HEK293 (cell line): ENCODE data around the gene WARS2.
A peak's percentile ranks its signal among the peaks of the same experiment; 100 is the strongest.

Experiments
- CTCF ChIA-PET: fragments of 350-600 bp; formaldehyde crosslinking; extraction: SDS; loops from one replicate; lab custom pipeline; 2021; ENCODE audit warnings: antibody characterized with exemption; lab: Yijun Ruan, JAX
- POLR2A ChIA-PET: fragments of 300-600 bp; formaldehyde crosslinking; extraction: SDS; loops from one replicate; lab custom pipeline; 2020; ENCODE audit warnings: antibody characterized with exemption, inconsistent platforms; lab: Yijun Ruan, JAX
- H3K27ac ChIP-seq: fragments of 200-500 bp; sonication (Bioruptor generic); 2 replicates; pipeline ENCODE4 v1.5.1; 2014; ENCODE audit warnings: low read depth, low read length, control low read depth, inconsistent platforms; ENCODE audit errors: extremely low read depth
- H3K36me3 ChIP-seq, 2 experiments: fragments of 200-500 bp in 1 of 2; sonication (Bioruptor generic) in 1 of 2; 1 replicate in 1 of 2; 2 replicates in 1 of 2; pipeline ENCODE4 v1.5.1; 2014 to 2017; ENCODE audit warnings: inconsistent platforms in 2 of 2, low read length in 2 of 2; ENCODE audit not compliant: control insufficient read depth in 2 of 2, insufficient read depth in 1 of 2
- H3K4me1 ChIP-seq: fragments of 200-500 bp; sonication (Bioruptor generic); 2 replicates; pipeline ENCODE4 v1.5.1; 2014; ENCODE audit warnings: mild to moderate bottlenecking, low read length, inconsistent platforms; ENCODE audit not compliant: control insufficient read depth, insufficient read depth
- H3K4me3 ChIP-seq: 2 replicates; pipeline ENCODE4 v1.5.1; 2011; ENCODE audit warnings: low read depth, mild to moderate bottlenecking, control low read depth, low read length, moderate library complexity
- H3K9me3 ChIP-seq: fragments of 200-500 bp; sonication (Bioruptor generic); 2 replicates; pipeline ENCODE4 v1.5.1; 2014; ENCODE audit warnings: low read depth, low read length, inconsistent platforms; ENCODE audit not compliant: control insufficient read depth, insufficient read depth
- KLF1 ChIP-seq: fragments of 450-650 bp; formaldehyde crosslinking; IDR thresholded peaks from 2 replicates; pipeline ENCODE4 v1.5.1; 2016; ENCODE audit warnings: missing biosample characterization, missing genetic modification characterization
- SETDB1 ChIP-seq: IDR thresholded peaks from one replicate; pipeline ENCODE4 v1.6.1; 2017; ENCODE audit warnings: mild to moderate bottlenecking, low read length, moderate library complexity, mixed read lengths; ENCODE audit not compliant: insufficient read length
- ZBTB8A ChIP-seq: fragments of 450-650 bp; formaldehyde crosslinking; IDR thresholded peaks from 2 replicates; pipeline ENCODE4 v1.5.1; 2016; ENCODE audit warnings: missing biosample characterization, missing genetic modification characterization
- ZNF112 ChIP-seq: fragments of 450-650 bp; formaldehyde crosslinking; IDR thresholded peaks from 2 replicates; pipeline ENCODE4 v1.5.0; 2017; ENCODE audit warnings: missing biosample characterization, missing genetic modification characterization
- ZNF16 ChIP-seq: fragments of 450-650 bp; formaldehyde crosslinking; IDR thresholded peaks from 2 replicates; pipeline ENCODE4 v1.5.1; 2016; ENCODE audit warnings: low read depth, missing biosample characterization, missing genetic modification characterization
- ZNF174 ChIP-seq: fragments of 450-650 bp; formaldehyde crosslinking; IDR thresholded peaks from 2 replicates; pipeline ENCODE4 v1.5.0; 2017; ENCODE audit warnings: missing biosample characterization, mild to moderate bottlenecking, missing genetic modification characterization
- ZNF311 ChIP-seq: fragments of 450-650 bp; formaldehyde crosslinking; IDR thresholded peaks from 2 replicates; pipeline ENCODE4 v1.5.1; 2017; ENCODE audit warnings: missing biosample characterization, missing genetic modification characterization, borderline replicate concordance
- ZNF366 ChIP-seq: fragments of 450-650 bp; formaldehyde crosslinking; conservative IDR thresholded peaks from 2 replicates; pipeline ENCODE4 v1.5.1; 2016; ENCODE audit warnings: missing biosample characterization, missing genetic modification characterization
- ZNF394 ChIP-seq: fragments of 450-650 bp; formaldehyde crosslinking; IDR thresholded peaks from 2 replicates; pipeline ENCODE4 v1.5.1; 2016; ENCODE audit warnings: missing biosample characterization, missing genetic modification characterization, mild to moderate bottlenecking, moderate library complexity, borderline replicate concordance
- ZNF561 ChIP-seq: fragments of 450-650 bp; IDR thresholded peaks from 2 replicates; pipeline ENCODE4 v1.5.1; 2018; ENCODE audit warnings: missing biosample characterization, missing genetic modification characterization, borderline replicate concordance
- ZNF585B ChIP-seq: fragments of 450-650 bp; formaldehyde crosslinking; IDR thresholded peaks from 2 replicates; pipeline ENCODE4 v1.5.1; 2016; ENCODE audit warnings: missing biosample characterization, missing genetic modification characterization
- ZNF596 ChIP-seq: fragments of 450-650 bp; IDR thresholded peaks from 2 replicates; pipeline ENCODE4 v1.5.0; 2018; ENCODE audit warnings: missing biosample characterization, mild to moderate bottlenecking, missing genetic modification characterization, moderate library complexity
- ZNF610 ChIP-seq: fragments of 450-650 bp; formaldehyde crosslinking; IDR thresholded peaks from 2 replicates; pipeline ENCODE4 v1.5.1; 2016; ENCODE audit warnings: missing biosample characterization, missing genetic modification characterization, borderline replicate concordance
- ZNF629 ChIP-seq: fragments of 450-650 bp; formaldehyde crosslinking; IDR thresholded peaks from 2 replicates; pipeline ENCODE4 v1.5.1; 2017; ENCODE audit warnings: missing biosample characterization, missing genetic modification characterization
- ZNF658 ChIP-seq: fragments of 450-650 bp; formaldehyde crosslinking; IDR thresholded peaks from 2 replicates; pipeline ENCODE4; 2016; ENCODE audit warnings: missing biosample characterization, missing genetic modification characterization
- ZXDB ChIP-seq: fragments of 450-650 bp; formaldehyde crosslinking; IDR thresholded peaks from 2 replicates; pipeline ENCODE4 v1.5.1; 2016; ENCODE audit warnings: missing biosample characterization, missing genetic modification characterization
- TF ChIP-seq, protein P1 (sequence below): fragments of 450-650 bp; formaldehyde crosslinking; IDR thresholded peaks from 2 replicates; pipeline ENCODE4 v1.5.1; 2016; ENCODE audit warnings: missing biosample characterization, missing genetic modification characterization, low read depth
- TF ChIP-seq, protein P2 (sequence below): fragments of 450-650 bp; formaldehyde crosslinking; conservative IDR thresholded peaks from 2 replicates; pipeline ENCODE4 v1.5.1; 2016; ENCODE audit warnings: low read depth, missing biosample characterization, missing genetic modification characterization
- TF ChIP-seq, protein P3 (sequence below): fragments of 450-650 bp; IDR thresholded peaks from 2 replicates; pipeline ENCODE4 v1.5.1; 2018; ENCODE audit warnings: missing biosample characterization, mild to moderate bottlenecking, missing genetic modification characterization

WARS2 gene

DNA sequence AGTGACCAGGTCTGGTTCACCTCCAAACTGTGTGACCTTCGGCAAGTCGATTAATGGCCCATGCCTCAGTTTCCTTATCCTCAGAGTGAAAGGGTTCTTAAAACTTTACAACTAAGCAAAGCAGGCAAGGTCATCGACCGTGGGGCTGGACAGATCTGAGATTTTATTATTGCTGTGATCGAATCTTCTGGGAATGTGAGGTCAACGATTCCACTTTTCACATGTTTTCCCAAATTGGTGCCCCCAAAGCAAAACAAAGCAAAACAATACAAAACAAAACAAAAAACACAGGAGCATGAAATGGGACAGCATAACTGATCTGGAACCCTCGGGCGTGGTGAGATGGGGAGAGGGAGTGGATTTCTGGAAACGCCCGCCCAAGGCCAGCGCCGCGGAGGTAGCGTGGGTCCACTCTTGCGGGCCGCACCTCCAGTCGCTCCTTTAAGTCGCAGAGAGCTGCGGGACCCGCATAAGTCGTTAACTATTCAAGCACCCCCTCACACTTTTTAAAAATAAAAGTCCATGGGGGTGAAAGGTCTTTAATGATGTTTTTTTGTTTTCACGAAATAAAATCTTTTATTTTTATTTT is 148.1 kb downstream of the WARS2 start:
- POLR2A ChIA-PET, result no interaction called here
- no peak for TF ChIP-seq ZNF658 (tag by site-specific recombination)
- TF ChIP-seq SETDB1, result no peak
- no peak for TF ChIP-seq ZNF585B (tag by site-specific recombination)
- TF ChIP-seq ZNF629 (tag by site-specific recombination), result no peak
- no peak for TF ChIP-seq ZNF366 (tag by site-specific recombination)
- no peak for TF ChIP-seq ZXDB (tag by site-specific recombination)
- no peak for TF ChIP-seq ZBTB8A (tag by site-specific recombination)
- no peak for TF ChIP-seq ZNF394 (tag by site-specific recombination)
- no peak for TF ChIP-seq ZNF174 (tag by site-specific recombination)
- no peak overlapping the region for H3K4me3 ChIP-seq
- no peak overlapping the region for H3K27ac ChIP-seq
- CTCF ChIA-PET, result no interaction called here
- no peaks in the 10 kb centered on the region for H3K9me3 ChIP-seq
- H3K36me3 ChIP-seq, result no peaks in the 10 kb centered on the region
- H3K4me1 ChIP-seq, result no peaks in the 10 kb centered on the region

DNA sequence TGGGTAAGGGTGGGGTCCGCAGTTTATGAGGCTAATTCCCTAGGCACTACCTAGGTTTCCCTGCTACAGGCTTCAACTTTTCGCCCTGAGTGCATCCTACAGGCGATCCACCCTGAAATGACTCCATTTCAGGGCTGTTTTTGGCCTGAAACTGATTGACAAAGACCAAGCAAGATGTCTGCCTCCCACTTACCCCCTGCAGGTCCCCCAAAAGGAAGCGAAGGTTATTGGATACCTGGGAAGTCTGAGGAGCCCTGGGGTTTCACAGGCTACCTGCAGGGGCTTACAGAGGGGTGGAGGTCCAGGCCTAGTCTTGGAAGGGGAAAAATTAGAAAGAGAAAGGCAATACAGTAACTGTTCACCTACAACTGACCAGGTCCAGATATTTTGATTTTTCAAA is 149.0 kb downstream of the WARS2 start:
- POLR2A ChIA-PET, result no interaction called here
- H3K4me1 ChIP-seq, result no peaks in the 10 kb centered on the region
- no peaks in the 10 kb centered on the region for H3K9me3 ChIP-seq
- CTCF ChIA-PET, result no interaction called here
- H3K4me3 ChIP-seq, result no peak overlapping the region
- 0 out of 2 replicates have a peak, but pooled peaks have one; percentile 64 for TF ChIP-seq KLF1
- TF ChIP-seq ZNF311 (tag by site-specific recombination), result no peak
- TF ChIP-seq, all 188 proteins: peak for 1
- H3K27ac ChIP-seq, result no peak overlapping the region
- H3K36me3 ChIP-seq, result no peaks in the 10 kb centered on the region

DNA sequence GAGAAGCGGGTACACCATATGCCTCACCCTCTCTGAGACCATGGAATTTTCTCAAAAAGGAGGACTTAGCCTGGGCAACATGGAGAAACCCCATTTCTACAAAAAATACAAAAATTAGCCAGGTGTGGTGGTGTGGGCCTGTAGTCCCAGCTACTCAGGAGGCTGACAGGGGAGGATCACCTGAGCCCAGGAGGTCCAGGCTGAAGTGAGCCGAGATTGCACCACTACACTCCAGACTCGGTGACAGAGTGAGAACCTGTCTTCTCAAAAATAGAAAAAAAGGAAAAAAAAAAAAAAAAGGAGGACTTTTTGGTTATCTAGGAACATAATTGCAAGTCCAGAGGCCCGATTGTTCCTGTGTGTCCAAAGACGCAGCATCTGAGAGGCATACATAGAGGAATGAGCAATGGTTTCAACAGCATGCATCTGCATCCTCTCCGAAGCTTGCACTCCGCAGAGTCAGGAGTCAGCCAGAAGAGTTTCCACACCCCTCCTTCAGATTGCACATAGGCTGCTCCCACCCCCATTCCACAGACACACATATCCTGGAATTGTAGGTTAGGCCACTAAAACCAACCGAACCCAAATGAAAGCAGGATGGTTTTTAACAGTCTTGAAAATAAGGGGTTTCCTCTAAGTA is 149.8 kb downstream of the WARS2 start:
- H3K9me3 ChIP-seq, result no peaks in the 10 kb centered on the region
- H3K4me1 ChIP-seq, result no peaks in the 10 kb centered on the region
- CTCF ChIA-PET, result interaction anchor here (0.6 kb wide), 1 partner anchor 352 kb away, joined by 5 read pairs; no protein-coding TSS in a partner anchor
- TF ChIP-seq ZNF596 (tag by site-specific recombination) (no peak), ZNF112 (tag by site-specific recombination) (no peak), ZNF16 (tag by site-specific recombination) (no peak), ZNF561 (tag by site-specific recombination) (no peak), ZNF610 (tag by site-specific recombination) (no peak)
- TF ChIP-seq, protein P1, sequence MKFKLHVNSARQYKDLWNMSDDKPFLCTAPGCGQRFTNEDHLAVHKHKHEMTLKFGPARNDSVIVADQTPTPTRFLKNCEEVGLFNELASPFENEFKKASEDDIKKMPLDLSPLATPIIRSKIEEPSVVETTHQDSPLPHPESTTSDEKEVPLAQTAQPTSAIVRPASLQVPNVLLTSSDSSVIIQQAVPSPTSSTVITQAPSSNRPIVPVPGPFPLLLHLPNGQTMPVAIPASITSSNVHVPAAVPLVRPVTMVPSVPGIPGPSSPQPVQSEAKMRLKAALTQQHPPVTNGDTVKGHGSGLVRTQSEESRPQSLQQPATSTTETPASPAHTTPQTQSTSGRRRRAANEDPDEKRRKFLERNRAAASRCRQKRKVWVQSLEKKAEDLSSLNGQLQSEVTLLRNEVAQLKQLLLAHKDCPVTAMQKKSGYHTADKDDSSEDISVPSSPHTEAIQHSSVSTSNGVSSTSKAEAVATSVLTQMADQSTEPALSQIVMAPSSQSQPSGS (tag by site-specific recombination), result no peak
- TF ChIP-seq, protein P2, sequence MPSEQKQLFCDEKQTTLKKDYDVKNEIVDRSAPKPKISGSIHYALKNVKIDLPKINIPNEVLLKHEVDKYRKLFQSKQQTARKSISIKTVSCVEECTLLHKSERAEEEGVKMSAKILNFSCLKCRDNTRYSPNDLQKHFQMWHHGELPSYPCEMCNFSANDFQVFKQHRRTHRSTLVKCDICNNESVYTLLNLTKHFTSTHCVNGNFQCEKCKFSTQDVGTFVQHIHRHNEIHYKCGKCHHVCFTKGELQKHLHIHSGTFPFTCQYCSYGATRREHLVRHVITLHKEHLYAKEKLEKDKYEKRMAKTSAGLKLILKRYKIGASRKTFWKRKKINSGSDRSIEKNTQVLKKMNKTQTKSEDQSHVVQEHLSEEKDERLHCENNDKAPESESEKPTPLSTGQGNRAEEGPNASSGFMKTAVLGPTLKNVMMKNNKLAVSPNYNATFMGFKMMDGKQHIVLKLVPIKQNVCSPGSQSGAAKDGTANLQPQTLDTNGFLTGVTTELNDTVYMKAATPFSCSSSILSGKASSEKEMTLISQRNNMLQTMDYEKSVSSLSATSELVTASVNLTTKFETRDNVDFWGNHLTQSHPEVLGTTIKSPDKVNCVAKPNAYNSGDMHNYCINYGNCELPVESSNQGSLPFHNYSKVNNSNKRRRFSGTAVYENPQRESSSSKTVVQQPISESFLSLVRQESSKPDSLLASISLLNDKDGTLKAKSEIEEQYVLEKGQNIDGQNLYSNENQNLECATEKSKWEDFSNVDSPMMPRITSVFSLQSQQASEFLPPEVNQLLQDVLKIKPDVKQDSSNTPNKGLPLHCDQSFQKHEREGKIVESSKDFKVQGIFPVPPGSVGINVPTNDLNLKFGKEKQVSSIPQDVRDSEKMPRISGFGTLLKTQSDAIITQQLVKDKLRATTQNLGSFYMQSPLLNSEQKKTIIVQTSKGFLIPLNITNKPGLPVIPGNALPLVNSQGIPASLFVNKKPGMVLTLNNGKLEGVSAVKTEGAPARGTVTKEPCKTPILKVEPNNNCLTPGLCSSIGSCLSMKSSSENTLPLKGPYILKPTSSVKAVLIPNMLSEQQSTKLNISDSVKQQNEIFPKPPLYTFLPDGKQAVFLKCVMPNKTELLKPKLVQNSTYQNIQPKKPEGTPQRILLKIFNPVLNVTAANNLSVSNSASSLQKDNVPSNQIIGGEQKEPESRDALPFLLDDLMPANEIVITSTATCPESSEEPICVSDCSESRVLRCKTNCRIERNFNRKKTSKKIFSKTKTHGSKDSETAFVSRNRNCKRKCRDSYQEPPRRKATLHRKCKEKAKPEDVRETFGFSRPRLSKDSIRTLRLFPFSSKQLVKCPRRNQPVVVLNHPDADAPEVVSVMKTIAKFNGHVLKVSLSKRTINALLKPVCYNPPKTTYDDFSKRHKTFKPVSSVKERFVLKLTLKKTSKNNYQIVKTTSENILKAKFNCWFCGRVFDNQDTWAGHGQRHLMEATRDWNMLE, result no peak
- TF ChIP-seq, protein P3, sequence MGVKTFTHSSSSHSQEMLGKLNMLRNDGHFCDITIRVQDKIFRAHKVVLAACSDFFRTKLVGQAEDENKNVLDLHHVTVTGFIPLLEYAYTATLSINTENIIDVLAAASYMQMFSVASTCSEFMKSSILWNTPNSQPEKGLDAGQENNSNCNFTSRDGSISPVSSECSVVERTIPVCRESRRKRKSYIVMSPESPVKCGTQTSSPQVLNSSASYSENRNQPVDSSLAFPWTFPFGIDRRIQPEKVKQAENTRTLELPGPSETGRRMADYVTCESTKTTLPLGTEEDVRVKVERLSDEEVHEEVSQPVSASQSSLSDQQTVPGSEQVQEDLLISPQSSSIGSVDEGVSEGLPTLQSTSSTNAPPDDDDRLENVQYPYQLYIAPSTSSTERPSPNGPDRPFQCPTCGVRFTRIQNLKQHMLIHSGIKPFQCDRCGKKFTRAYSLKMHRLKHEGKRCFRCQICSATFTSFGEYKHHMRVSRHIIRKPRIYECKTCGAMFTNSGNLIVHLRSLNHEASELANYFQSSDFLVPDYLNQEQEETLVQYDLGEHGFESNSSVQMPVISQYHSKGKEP (tag by site-specific recombination), result no peak
- no peak overlapping the region for H3K27ac ChIP-seq
- POLR2A ChIA-PET, result no interaction called here
- H3K4me3 ChIP-seq, result no peak overlapping the region
- no peaks in the 10 kb centered on the region for H3K36me3 ChIP-seq
